ENCODE results near the gene CYBC1.

The CYBC1 gene

GRCh38 chr17:82449131-82449882, 1.2 kb downstream of the CYBC1 start:
- in situ Hi-C loops (cut with MboI; ENCODE audit: low sequenced_read_pairs, unreplicated experiment): no loop called here
- DNase-seq (ENCODE audit: low spot score): peak; percentile 79
- TF ChIP-seq CTCF (IDR thresholded peaks at IDR 0.05; ENCODE audit: borderline replicate concordance, control extremely low read depth, extremely low read depth, insufficient read depth, missing control alignments): no peak

GRCh38 chr17:82447876-82448275, 2.7 kb downstream of the CYBC1 start:
- TF ChIP-seq CTCF (IDR thresholded peaks at IDR 0.05; ENCODE audit: borderline replicate concordance, control extremely low read depth, extremely low read depth, insufficient read depth, missing control alignments): no peak
- no peak for DNase-seq (ENCODE audit: low spot score)
- in situ Hi-C loops (cut with MboI; ENCODE audit: low sequenced_read_pairs, unreplicated experiment): no loop called here

- in situ Hi-C loops (cut with MboI; ENCODE audit: low sequenced_read_pairs, unreplicated experiment): no loop called here
- DNase-seq (ENCODE audit: low spot score): no peak
- no peak for TF ChIP-seq CTCF (IDR thresholded peaks at IDR 0.05; ENCODE audit: borderline replicate concordance, control extremely low read depth, extremely low read depth, insufficient read depth, missing control alignments)
These were observed 3.9 kb downstream of the CYBC1 start for GRCh38 chr17:82446649-82447048.

- no peak for TF ChIP-seq CTCF (IDR thresholded peaks at IDR 0.05; ENCODE audit: borderline replicate concordance, control extremely low read depth, extremely low read depth, insufficient read depth, missing control alignments)
- in situ Hi-C loops (cut with MboI; ENCODE audit: low sequenced_read_pairs, unreplicated experiment): no loop called here
These were observed 4.4 kb downstream of the CYBC1 start for GRCh38 chr17:82446124-82446523.

GRCh38 chr17:82445542-82445941, 5.0 kb downstream of the CYBC1 start:
- DNase-seq (ENCODE audit: low spot score): no peak
- TF ChIP-seq CTCF (IDR thresholded peaks at IDR 0.05; ENCODE audit: borderline replicate concordance, control extremely low read depth, extremely low read depth, insufficient read depth, missing control alignments): no peak
- in situ Hi-C loops (cut with MboI; ENCODE audit: low sequenced_read_pairs, unreplicated experiment): no loop called here

More at GRCh38 chr17:82446124-82446523, 4.4 kb downstream of the CYBC1 start:
- no peak for DNase-seq (ENCODE audit: low spot score)

GRCh38 chr17:82444941-82445521, 5.5 kb downstream of the CYBC1 start:
- in situ Hi-C loops (cut with MboI; ENCODE audit: low sequenced_read_pairs, unreplicated experiment): no loop called here
- TF ChIP-seq CTCF (IDR thresholded peaks at IDR 0.05; ENCODE audit: borderline replicate concordance, control extremely low read depth, extremely low read depth, insufficient read depth, missing control alignments): no peak
- no peak for DNase-seq (ENCODE audit: low spot score)

All from GM13976 (cell line).